ENCODE measurements around the gene TACO1. TPM values are rescaled to one million over a fixed set of nuclear protein-coding genes. Genes with fewer than 3 reads are reported as not detected.

TACO1 gene
- total and polyA plus RNA-seq, 10 donors = 10.6 to 19.1 (median 15.3) TPM

- TF ChIP-seq POLR2AphosphoS5 (IDR thresholded peaks at IDR 0.05) (no peak), POLR2A (IDR thresholded peaks at IDR 0.05) (no peak), CTCF (IDR thresholded peaks at IDR 0.05 in 8 of 11, conservative IDR thresholded peaks at IDR 0.05 in 3 of 11) (no peak)
- peak overlapping the region; percentile 74 to 89 (median 84) for H3K27ac ChIP-seq
- no peak for DNase-seq
- peak overlapping the region; percentile 73 to 98 (median 79) for H3K4me3 ChIP-seq
- intact Hi-C loops (cut with DNase I; ENCODE audit: low total_unique reads) = no loop called here
- 53 to 56% (median 55%) methylated on average over 9 of the region's 9 CpGs for whole genome bisulfite sequencing, 5 donors
- H3K27me3 ChIP-seq (replicated peaks in 1 of 7) = no peaks in the 10 kb centered on the region
- H3K36me3 ChIP-seq = peaks cover 2 to 42% (median 29%) of the 10 kb centered on the region in 6 donors
- H3K4me1 ChIP-seq = peaks cover 15 to 64% (median 33%) of the 10 kb centered on the region in 6 donors
- H3K9me3 ChIP-seq = no peaks in the 10 kb centered on the region
Measured at GRCh38 chr17:63601439-63602371, 1.0 kb downstream of the TACO1 start.

GRCh38 chr17:63609816-63610573 lies 9.3 kb downstream of the TACO1 start:
- H3K36me3 ChIP-seq = peaks cover 2 to 64% (median 56%) of the 10 kb centered on the region in 6 donors
- no peak for DNase-seq
- H3K27ac ChIP-seq = peak overlapping the region in 4 of 8 donors; percentile 20 to 58 (median 44)
- 69 to 83% (median 77%) methylated on average over 6 of the region's 6 CpGs for WGBS, 5 donors
- no peaks in the 10 kb centered on the region for H3K9me3 ChIP-seq
- H3K27me3 ChIP-seq (replicated peaks in 1 of 7) = no peaks in the 10 kb centered on the region
- no peak overlapping the region for H3K4me3 ChIP-seq
- H3K4me1 ChIP-seq = peaks cover 0 to 18% (median 9%) of the 10 kb centered on the region in 6 donors
- TF ChIP-seq POLR2AphosphoS5 (IDR thresholded peaks at IDR 0.05) (no peak), CTCF (IDR thresholded peaks at IDR 0.05 in 8 of 11, conservative IDR thresholded peaks at IDR 0.05 in 3 of 11) (no peak), POLR2A (IDR thresholded peaks at IDR 0.05) (no peak)
- intact Hi-C loops (cut with DNase I; ENCODE audit: low total_unique reads) = no loop called here

GRCh38 chr17:63610854-63611253 lies 10.2 kb downstream of the TACO1 start:
- Histone ChIP-seq H3K4me3 (no peak overlapping the region), H3K27me3 (replicated peaks in 1 of 7) (no peaks in the 10 kb centered on the region), H3K36me3 (peaks cover 0 to 55% (median 50%) of the 10 kb centered on the region in 6 donors), H3K9me3 (no peaks in the 10 kb centered on the region), H3K27ac (peak overlapping the region in 5 of 8 donors; percentile 1 to 58 (median 41)), H3K4me1 (peaks cover 0 to 13% (median 9%) of the 10 kb centered on the region in 6 donors)
- intact Hi-C loops (cut with DNase I; ENCODE audit: low total_unique reads) = no loop called here
- no peak for DNase-seq
- 94 to 98% (median 96%) methylated on average over 10 of the region's 10 CpGs for WGBS, 5 donors
- TF ChIP-seq POLR2A (IDR thresholded peaks at IDR 0.05) = no peak

GRCh38 chr17:63611354-63611753 lies 10.7 kb downstream of the TACO1 start:
- Histone ChIP-seq H3K9me3 (no peaks in the 10 kb centered on the region), H3K27me3 (replicated peaks in 1 of 7) (no peaks in the 10 kb centered on the region), H3K27ac (peak overlapping the region in 6 of 8 donors; percentile 1 to 58 (median 29)), H3K4me1 (peaks cover 0 to 13% (median 6%) of the 10 kb centered on the region in 6 donors), H3K36me3 (peaks cover 0 to 50% (median 45%) of the 10 kb centered on the region in 6 donors), H3K4me3 (no peak overlapping the region)
- TF ChIP-seq CTCF (IDR thresholded peaks at IDR 0.05 in 8 of 11, conservative IDR thresholded peaks at IDR 0.05 in 3 of 11) (no peak), POLR2AphosphoS5 (IDR thresholded peaks at IDR 0.05) (no peak), POLR2A (IDR thresholded peaks at IDR 0.05) (no peak)
- DNase-seq = no peak
- intact Hi-C loops (cut with DNase I; ENCODE audit: low total_unique reads) = no loop called here
- WGBS, 5 donors = 73 to 89% (median 78%) methylated on average over 3 of the region's 3 CpGs
